H1 (cell line): ENCODE data around the gene FANCI. TPM values are rescaled to one million over a fixed set of nuclear protein-coding genes. Genes with fewer than 3 reads are reported as not detected.
A peak's percentile ranks its signal among the peaks of the same experiment; 100 is the strongest.

Experiments used
- ATF2 ChIP-seq: IDR thresholded peaks from 2 replicates; pipeline ENCODE4 v1.6.1; 2012; ENCODE audit warnings: low read length, inconsistent platforms
- ATF3 ChIP-seq: IDR thresholded peaks from 2 replicates; pipeline ENCODE4 v1.6.1; 2011; ENCODE audit warnings: low read depth, mild to moderate bottlenecking, low read length; ENCODE audit not compliant: insufficient read depth
- CTCF ChIP-seq, 3 experiments: IDR thresholded peaks; 1 replicate in 2 of 3; 2 replicates in 1 of 3; pipeline versions ENCODE4 v1.5.1 to v1.6.1; 2011; ENCODE audit warnings: low read length in 3 of 3, mild to moderate bottlenecking in 3 of 3, inconsistent platforms in 2 of 3, low read depth in 1 of 3, moderate library complexity in 1 of 3; ENCODE audit not compliant: insufficient read depth in 1 of 3; ENCODE audit errors: control extremely low read depth in 1 of 3
- E2F6 ChIP-seq: IDR thresholded peaks from 2 replicates; pipeline ENCODE4 v1.6.1; 2012; ENCODE audit warnings: inconsistent platforms
- JUN ChIP-seq: IDR thresholded peaks from 2 replicates; pipeline ENCODE4 v1.6.1; 2011; ENCODE audit warnings: low read depth, mild to moderate bottlenecking, improper control_type of control experiment, low read length
- PHF8 ChIP-seq: fragments of 200-600 bp; sonication (generic); conservative IDR thresholded peaks from 2 replicates; pipeline ENCODE4 v1.7.1; 2012; ENCODE audit warnings: low read depth, mild to moderate bottlenecking, inconsistent platforms, low read length, moderate library complexity
- RNF2 ChIP-seq: fragments of 200-900, 300-1000 bp; sonication (generic); IDR thresholded peaks from 2 replicates; pipeline ENCODE4 v1.7.1; 2016; ENCODE audit warnings: borderline replicate concordance, low read depth, mild to moderate bottlenecking, antibody characterized with exemption, low read length; ENCODE audit not compliant: poor library complexity, severe bottlenecking; ENCODE audit errors: missing control alignments
- RXRA ChIP-seq: IDR thresholded peaks from 2 replicates; pipeline ENCODE4 v1.6.1; 2011; ENCODE audit warnings: low read depth, mild to moderate bottlenecking, low read length, moderate library complexity; ENCODE audit not compliant: insufficient read depth
- polyA plus RNA-seq, 7 experiments: library from polyadenylated mRNA; depleted of rRNA in 3 of 7; stranded (reverse) in 5 of 7; unstranded in 2 of 7; fragments of >200 nt in 5 of 7; fragments of 200-250 nt in 2 of 7; gene quantifications; 1 replicate in 5 of 7; 2 replicates in 1 of 7; 4 replicates in 1 of 7; pipeline versions ENCODE4 v1.2.1 to v1.2.3, GENCODE V29; 2011 to 2013; ENCODE audit warnings: missing spikeins in 2 of 7, mixed read lengths in 2 of 7
- total RNA-seq: library from RNA; stranded (reverse); fragmentation: NEBNext Ultra II Directional; extraction: Animal tissue kit (Norgen Biotek cat#: 25700); gene quantifications from 2 replicates; pipeline ENCODE4 v1.2.1, GENCODE V29; 2021
- TF ChIP-seq, protein P1 (sequence below): IDR thresholded peaks from 2 replicates; pipeline ENCODE4 v1.6.1; 2011; ENCODE audit warnings: low read length, improper control_type of control experiment
- TF ChIP-seq, protein P2 (sequence below): IDR thresholded peaks from 2 replicates; pipeline ENCODE4 v1.6.1; 2012; ENCODE audit warnings: inconsistent platforms

The FANCI gene
- total and polyA plus RNA-seq, 2 of the 8 experiments (the other 6 are each of a cell fraction or from before 2014, with no cell fraction given): 37.8 to 115 TPM

DNA sequence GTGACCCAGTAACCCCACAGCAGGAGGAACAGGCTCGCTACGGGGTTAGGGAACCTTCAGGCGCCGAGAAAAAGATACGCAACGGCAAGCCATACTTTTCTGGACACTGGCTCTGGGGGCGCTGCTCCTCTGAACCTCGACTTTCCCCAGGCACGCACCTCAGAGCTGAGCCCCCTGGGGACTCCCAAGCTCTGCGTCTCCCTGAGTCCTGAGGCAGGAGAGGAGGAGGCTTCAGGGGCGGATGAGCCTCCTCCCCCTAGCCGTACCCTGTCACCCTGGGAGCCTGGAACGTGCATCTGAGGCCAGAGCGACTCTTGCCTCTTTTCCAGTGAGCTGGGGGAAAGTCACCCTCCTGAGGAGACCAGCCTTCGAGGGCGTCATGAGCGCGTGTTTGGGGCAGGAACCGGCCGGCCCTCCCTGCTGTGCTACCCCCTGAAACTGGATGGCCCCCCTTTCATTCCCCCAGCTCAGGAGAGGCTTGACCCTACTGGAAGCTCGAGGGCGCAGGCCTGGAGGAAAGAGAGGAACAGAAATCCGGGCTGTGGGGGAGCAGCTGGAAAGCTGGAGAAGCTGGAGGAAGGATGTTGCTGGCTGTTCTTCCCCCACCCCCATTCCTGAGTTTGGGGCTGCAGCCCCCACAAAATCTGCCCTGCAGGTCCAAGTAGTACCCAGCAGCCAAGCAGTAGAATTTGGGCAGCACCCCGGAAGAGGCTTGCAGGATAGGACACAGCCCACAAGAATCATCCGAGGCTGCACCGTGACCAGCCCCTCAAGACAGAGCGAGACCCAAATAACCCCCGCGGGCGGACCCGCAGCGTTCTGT lies 115.9 kb downstream of the FANCI start (continued):
- TF ChIP-seq RNF2 (peak; percentile 30), RXRA (no peak), ATF3 (no peak), ATF2 (no peak), E2F6 (peak; percentile 68), PHF8 (no peak), CTCF (IDR thresholded peaks at IDR 0.05; ENCODE audit: control extremely low read depth in 1 of 3, insufficient read depth in 1 of 3, low read depth in 1 of 3, low read length in 3 of 3) (no peak; a peak in 1 of 4 replicates), JUN (no peak)
- TF ChIP-seq, protein P1, sequence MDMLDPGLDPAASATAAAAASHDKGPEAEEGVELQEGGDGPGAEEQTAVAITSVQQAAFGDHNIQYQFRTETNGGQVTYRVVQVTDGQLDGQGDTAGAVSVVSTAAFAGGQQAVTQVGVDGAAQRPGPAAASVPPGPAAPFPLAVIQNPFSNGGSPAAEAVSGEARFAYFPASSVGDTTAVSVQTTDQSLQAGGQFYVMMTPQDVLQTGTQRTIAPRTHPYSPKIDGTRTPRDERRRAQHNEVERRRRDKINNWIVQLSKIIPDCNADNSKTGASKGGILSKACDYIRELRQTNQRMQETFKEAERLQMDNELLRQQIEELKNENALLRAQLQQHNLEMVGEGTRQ: no peak
- TF ChIP-seq, protein P2, sequence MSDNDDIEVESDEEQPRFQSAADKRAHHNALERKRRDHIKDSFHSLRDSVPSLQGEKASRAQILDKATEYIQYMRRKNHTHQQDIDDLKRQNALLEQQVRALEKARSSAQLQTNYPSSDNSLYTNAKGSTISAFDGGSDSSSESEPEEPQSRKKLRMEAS: peak; percentile 64
